SU-DHL-6 (cell line): Measurements from ENCODE around the gene YKT6.

Experiments used
- H2AFZ ChIP-seq: fragments of 200-600 bp; sonication (generic); 2 replicates; pipeline ENCODE4 v1.6.1; 2014; ENCODE audit warnings: low read depth, mild to moderate bottlenecking, moderate library complexity, mixed read lengths, antibody characterized with exemption, low read length; ENCODE audit not compliant: severe bottlenecking
- H3F3A ChIP-seq: fragments of 200-600 bp; shearing (Covaris generic); 2 replicates; pipeline ENCODE4 v1.6.0; 2016; ENCODE audit warnings: antibody characterized with exemption, mild to moderate bottlenecking; ENCODE audit not compliant: insufficient read depth
- H3K27ac ChIP-seq: fragments of 200-600 bp; sonication (generic); 2 replicates; pipeline ENCODE4 v1.5.1; 2016; ENCODE audit warnings: low read depth, mild to moderate bottlenecking, low read length, moderate library complexity, mixed read lengths
- H3K27me3 ChIP-seq: fragments of 200-600 bp; sonication (generic), shearing (Covaris generic); 2 replicates; pipeline ENCODE4 v1.6.0; 2014; ENCODE audit warnings: mild to moderate bottlenecking, low read length
- H3K36me3 ChIP-seq: fragments of 200-600 bp; sonication (generic); 2 replicates; pipeline ENCODE4 v1.6.1; 2014; ENCODE audit warnings: mild to moderate bottlenecking, low read length, mixed read lengths
- H3K4me2 ChIP-seq: fragments of 300-600, 200-600 bp; shearing (Covaris generic), sonication (generic); 2 replicates; pipeline ENCODE4 v1.6.0; 2014; ENCODE audit warnings: low read length, low read depth, mild to moderate bottlenecking; ENCODE audit not compliant: poor library complexity, severe bottlenecking
- H3K4me3 ChIP-seq: fragments of 200-600 bp; sonication (generic); 2 replicates; pipeline ENCODE4 v1.5.1; 2014; ENCODE audit warnings: antibody characterized with exemption, low read length, mild to moderate bottlenecking, mixed read lengths; ENCODE audit not compliant: insufficient read depth, poor library complexity, severe bottlenecking
- H3K79me2 ChIP-seq: fragments of 200-600 bp; sonication (generic); 2 replicates; pipeline ENCODE4 v1.6.1; 2014; ENCODE audit warnings: mild to moderate bottlenecking, low read length, moderate library complexity; ENCODE audit not compliant: insufficient read depth
- H3K9ac ChIP-seq: fragments of 200-600 bp; sonication (generic); 2 replicates; pipeline ENCODE4 v1.7.0; 2014; ENCODE audit warnings: mild to moderate bottlenecking, low read length
- H3K9me2 ChIP-seq: fragments of 200-600 bp; sonication (generic); replicated peaks from 2 replicates; pipeline ENCODE4 v1.6.1; 2014; ENCODE audit warnings: low read length; ENCODE audit not compliant: insufficient read depth
- H3K9me3 ChIP-seq: fragments of 200-600 bp; sonication (generic); 2 replicates; pipeline ENCODE4 v1.6.1; 2014; ENCODE audit warnings: low read length, mixed read lengths; ENCODE audit not compliant: insufficient read depth
- H4K20me1 ChIP-seq: fragments of 200-600 bp; sonication (generic); 2 replicates; pipeline ENCODE4 v1.6.1; 2014; ENCODE audit warnings: low read depth, mild to moderate bottlenecking, antibody characterized with exemption, low read length, moderate library complexity, mixed read lengths
- EZH2phosphoT487 ChIP-seq: fragments of 200-600 bp; sonication (generic), shearing (Covaris generic); conservative IDR thresholded peaks from 2 replicates; pipeline ENCODE4 v1.6.1; 2018; ENCODE audit warnings: mild to moderate bottlenecking, antibody characterized with exemption, low read length, moderate library complexity, mixed read lengths
- TF ChIP-seq, protein P1 (sequence below): fragments of 200-600 bp; sonication (generic); IDR thresholded peaks from one replicate; pipeline ENCODE4 v1.5.1; 2017; ENCODE audit warnings: antibody characterized with exemption, mild to moderate bottlenecking, low read length, moderate library complexity; ENCODE audit not compliant: insufficient read depth, poor library complexity, severe bottlenecking

YKT6 gene

DNA sequence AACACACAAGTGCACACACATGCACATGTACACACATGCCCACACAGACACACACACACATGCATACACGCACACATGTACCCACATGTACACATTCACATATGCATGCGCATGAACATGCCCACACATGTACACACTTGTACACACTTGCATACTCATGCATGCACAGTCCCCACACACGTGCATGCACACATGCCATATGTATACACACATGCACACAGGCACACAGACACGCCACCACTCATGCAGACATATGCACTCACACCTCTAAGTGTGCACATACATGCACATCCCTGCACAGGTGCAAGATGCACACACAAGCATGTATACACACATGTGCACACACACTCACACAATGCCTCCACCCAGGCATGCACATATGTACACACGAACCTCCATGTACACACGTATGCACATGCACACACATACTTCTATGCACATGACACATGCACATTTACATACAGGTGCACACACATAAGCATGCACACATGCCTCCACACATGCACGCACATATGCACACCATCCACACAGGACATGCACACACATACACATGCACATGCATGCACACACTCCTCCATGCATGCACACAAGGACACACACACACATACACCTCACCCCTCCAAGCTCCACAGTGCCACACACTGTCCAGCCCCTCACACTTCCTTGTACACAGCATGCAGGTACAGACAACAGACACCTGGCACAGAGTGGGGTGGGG, 45.8 kb downstream of the YKT6 start:
- H3K27ac ChIP-seq, result no peak overlapping the region
- no peaks in the 10 kb centered on the region for H3K27me3 ChIP-seq
- TF ChIP-seq, protein P1, sequence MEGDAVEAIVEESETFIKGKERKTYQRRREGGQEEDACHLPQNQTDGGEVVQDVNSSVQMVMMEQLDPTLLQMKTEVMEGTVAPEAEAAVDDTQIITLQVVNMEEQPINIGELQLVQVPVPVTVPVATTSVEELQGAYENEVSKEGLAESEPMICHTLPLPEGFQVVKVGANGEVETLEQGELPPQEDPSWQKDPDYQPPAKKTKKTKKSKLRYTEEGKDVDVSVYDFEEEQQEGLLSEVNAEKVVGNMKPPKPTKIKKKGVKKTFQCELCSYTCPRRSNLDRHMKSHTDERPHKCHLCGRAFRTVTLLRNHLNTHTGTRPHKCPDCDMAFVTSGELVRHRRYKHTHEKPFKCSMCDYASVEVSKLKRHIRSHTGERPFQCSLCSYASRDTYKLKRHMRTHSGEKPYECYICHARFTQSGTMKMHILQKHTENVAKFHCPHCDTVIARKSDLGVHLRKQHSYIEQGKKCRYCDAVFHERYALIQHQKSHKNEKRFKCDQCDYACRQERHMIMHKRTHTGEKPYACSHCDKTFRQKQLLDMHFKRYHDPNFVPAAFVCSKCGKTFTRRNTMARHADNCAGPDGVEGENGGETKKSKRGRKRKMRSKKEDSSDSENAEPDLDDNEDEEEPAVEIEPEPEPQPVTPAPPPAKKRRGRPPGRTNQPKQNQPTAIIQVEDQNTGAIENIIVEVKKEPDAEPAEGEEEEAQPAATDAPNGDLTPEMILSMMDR, result no peak
- TF ChIP-seq EZH2phosphoT487, result no peak
- H3F3A ChIP-seq, result no peaks in the 10 kb centered on the region
- H3K9me3 ChIP-seq, result no peaks in the 10 kb centered on the region
- H3K4me2 ChIP-seq, result no peak overlapping the region
- H3K4me3 ChIP-seq, result no peak overlapping the region
- H3K79me2 ChIP-seq, result no peaks in the 10 kb centered on the region
- H3K9ac ChIP-seq, result no peak overlapping the region
- H3K9me2 ChIP-seq, result no peaks in the 10 kb centered on the region
- no peaks in the 10 kb centered on the region for H3K36me3 ChIP-seq
- no peaks in the 10 kb centered on the region for H4K20me1 ChIP-seq
- H2AFZ ChIP-seq, result no peak overlapping the region

DNA sequence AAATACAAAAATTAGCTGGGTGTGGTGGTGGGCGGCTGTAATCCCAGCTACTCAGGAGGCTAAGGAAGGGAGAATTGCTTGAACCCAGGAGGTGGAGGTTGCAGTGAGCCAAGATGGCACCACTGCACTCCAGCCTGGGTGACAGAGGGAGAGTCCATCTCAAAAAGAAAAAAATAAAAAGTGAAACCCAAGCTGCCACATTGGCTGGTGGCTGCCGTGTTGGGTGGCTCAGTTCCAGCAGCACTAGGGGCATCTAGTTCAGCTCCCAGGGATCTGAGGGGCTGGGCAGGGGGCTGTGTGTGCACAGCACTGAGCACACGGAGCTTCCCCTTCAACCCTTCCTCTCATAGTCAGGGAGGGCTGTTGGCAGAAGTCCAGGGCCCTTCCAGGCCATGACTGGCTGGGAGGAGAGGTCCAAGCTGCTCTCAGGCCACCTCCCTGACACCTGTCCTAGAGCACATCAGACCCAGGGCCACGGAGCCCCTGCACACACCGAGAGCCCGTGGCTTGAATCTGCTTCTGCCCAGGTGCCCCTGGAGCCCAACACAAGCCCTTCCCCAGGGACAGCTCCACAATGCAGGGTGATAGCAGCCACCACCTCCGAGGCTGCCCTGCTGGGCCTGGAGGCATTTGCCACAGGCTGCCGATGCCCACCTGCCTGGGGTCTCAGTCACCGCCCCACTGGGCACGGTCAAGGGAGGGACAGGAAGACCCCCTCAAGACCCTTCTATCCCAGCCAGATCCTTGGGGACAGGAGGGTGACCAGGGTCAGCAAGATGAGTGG, 47.3 kb downstream of the YKT6 start:
- Histone ChIP-seq H3K27ac (no peak overlapping the region), H3F3A (no peaks in the 10 kb centered on the region), H3K9ac (no peak overlapping the region), H2AFZ (no peak overlapping the region), H3K9me2 (no peaks in the 10 kb centered on the region), H3K36me3 (no peaks in the 10 kb centered on the region), H3K9me3 (no peaks in the 10 kb centered on the region), H3K27me3 (no peaks in the 10 kb centered on the region), H3K4me2 (no peak overlapping the region), H3K79me2 (no peaks in the 10 kb centered on the region), H4K20me1 (no peaks in the 10 kb centered on the region), H3K4me3 (no peak overlapping the region)
- no peak for TF ChIP-seq EZH2phosphoT487
- TF ChIP-seq, protein P1, result no peak

DNA sequence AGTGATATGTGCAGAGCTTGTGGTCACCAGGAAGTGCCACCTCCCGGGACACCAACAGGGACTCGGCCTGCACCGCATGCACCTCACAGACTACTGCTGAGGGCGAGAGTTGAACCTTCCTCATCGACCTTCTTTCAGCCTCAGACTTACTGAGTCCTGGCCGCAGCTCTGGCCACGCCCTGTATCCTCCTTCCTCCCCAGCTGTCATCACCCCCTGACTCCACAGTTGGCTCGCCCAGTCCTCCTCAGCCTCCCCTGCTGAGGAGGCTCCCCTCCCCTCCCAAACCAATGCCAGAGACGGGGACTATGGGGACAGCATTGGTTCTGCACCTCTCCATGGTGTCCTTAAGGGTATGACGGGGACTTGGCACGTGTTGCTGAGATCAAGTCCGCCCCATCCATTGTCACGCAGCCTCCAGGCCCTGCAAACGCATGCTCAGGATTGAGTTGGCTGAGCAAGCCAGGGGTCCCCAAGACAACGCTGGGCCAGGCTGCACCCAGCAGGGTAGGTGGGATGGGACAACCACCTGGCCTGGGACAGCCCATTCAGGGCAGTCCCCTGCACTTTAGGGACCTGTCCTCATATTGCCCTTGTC, 49.0 kb downstream of the YKT6 start:
- TF ChIP-seq, protein P1, result no peak
- no peak for TF ChIP-seq EZH2phosphoT487
- Histone ChIP-seq H3K36me3 (no peaks in the 10 kb centered on the region), H3K9me2 (no peaks in the 10 kb centered on the region), H3K79me2 (no peaks in the 10 kb centered on the region), H3K9me3 (no peaks in the 10 kb centered on the region), H3K4me2 (no peak overlapping the region), H4K20me1 (no peaks in the 10 kb centered on the region), H3K27me3 (no peaks in the 10 kb centered on the region), H3K27ac (no peak overlapping the region), H3K4me3 (no peak overlapping the region), H3F3A (no peaks in the 10 kb centered on the region), H2AFZ (no peak overlapping the region), H3K9ac (no peak overlapping the region)
